ENCODE results near the gene DDX17.
"Not testable (repeated sequence)": the region's sequence is repeated elsewhere in the genome, so short reads cannot be mapped to it uniquely, and the experiment has no call there.

DDX17 gene

DNA sequence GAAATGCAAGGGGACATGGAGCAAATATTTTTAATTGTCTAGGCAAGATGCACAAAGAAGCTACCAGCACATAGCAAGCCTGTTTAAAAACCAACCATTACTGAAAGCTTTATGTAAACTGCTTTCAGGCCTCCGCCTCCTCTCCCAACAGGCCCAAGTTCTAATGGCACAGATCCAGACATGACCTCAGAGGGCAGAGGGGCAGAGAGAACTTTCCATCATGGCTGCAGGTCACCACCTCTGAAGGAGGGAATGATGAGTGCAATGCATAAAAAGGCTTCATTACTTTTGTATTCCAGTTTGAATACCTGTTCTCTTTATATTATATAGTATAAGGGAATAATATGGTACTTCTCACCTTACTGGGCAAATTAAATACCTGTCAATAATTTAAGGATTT is 15.2 kb downstream of the DDX17 start:
- DNase-seq = no peak

DNA sequence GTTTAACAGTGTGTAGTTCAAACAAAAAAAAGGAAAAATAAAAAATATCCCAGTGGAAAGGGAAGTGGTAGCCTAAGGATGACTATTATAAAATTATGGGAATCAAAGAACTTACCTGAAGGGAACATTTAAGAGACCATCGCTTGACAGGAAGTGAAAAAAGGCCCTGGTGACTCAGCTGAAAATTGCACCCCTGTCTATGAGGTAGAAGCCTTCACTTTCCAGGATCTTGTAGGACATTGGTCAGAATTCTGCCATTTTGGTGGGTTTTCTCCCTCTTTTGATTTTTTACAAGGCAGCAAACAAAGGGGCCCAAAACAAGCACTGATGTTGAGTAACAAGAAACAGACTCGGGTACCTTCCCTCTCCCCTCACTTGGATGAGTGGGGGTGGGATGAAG is 15.6 kb downstream of the DDX17 start:
- no peak for DNase-seq

DNA sequence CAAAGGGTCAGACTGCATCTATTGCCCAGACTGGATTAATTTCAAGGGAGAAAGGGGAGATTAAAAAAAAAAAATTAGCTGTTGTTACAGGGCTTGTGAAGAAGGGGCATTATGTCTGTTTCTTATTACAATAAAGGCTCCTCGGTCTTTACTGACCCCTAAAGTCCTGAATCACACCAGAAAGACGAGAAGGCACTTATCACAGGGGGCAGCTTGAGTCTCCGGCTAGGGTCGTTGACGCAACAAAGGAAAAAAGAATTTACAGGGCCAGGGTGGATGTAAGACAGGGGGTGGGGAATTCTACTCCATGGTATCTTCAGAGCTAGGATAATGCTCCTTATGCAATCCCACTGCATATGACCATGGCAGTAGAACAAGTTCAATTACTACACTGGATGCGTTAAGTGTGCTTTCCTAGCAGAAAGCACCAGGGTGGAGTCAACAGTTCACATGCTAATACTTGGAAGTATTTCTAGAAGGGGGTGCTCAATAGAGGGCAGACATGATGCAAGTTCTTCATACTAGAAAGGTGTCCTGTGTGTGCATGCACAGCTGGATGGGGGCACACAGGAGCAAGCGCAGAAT is 16.5 kb downstream of the DDX17 start:
- no peak for DNase-seq

GRCh38 chr22:38489142-38489541 is 17.0 kb downstream of the DDX17 start:
- no peak for DNase-seq

GRCh38 chr22:38487946-38488345 is 18.2 kb downstream of the DDX17 start:
- DNase-seq = no peak

GRCh38 chr22:38485783-38486182 is 20.3 kb downstream of the DDX17 start:
- DNase-seq = no peak

DNA sequence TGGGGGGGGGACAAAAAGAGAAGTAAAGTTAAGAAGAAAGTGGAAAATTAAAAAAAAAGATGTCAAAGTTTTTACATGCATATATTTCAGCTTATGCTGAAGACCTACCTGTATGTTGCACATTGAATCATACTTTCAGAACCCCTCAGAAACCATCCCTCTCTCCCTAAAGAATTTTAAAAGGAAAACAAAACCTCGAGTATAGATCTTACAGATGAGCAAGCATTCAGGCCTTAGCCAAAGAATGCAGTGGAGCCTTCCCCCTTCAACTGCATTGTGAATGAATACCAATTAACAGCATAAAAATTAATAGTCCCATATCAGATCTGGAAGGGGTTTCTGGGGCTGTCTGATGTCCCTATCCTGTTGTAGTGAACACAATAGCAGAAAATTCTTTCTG is 21.9 kb downstream of the DDX17 start:
- DNase-seq = no peak

DNA sequence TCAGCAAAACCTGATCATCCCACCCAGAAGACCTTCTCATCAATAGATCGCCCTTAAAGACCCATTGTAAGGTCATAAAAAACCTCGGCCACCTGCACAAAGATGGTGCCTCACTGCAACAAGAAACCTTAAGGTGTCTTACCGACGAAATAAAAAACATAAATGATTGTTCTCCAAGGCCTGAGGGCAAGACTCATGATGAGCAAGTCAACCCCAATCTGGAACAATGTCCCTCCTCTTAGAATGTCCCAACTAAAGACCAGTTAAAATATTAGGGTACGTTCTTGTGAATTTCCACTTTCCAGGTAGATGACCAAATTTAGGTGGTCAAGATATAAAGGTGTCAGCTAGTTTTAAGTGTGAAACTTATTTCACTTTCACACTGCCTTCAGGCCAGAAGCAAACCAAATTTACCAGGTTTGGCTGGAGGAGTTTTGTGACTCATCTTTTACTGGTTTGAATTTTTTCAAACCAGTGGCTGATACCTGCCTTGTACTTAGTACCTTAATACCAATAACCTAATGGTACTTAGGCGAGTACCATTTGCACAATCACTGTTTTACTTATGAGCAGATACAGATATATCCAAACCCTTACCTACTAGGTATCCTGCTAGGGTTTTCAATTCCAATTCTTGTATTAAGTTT is 23.3 kb downstream of the DDX17 start:
- DNase-seq = no peak

DNA sequence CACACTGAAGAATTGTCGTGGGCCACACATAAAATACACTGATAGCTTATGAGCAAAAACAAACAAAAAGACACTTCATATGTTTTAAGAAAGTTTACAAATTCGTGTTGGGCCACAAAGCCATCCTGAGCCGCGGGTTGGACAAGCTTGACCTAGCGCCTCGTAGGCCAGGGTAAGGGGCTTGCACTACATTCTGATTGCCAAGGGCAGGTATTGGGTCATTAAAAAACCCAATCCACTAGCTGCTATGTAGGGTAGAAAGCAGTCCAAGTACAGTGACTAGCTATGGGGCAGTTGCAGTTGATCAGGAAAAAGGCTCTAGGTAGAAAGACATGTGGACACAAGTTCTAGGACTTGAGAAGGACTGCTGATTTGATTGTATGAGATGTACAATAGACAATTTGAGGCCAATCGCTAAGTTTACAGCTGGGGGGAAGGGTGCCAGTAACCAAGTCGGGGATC is 24.2 kb downstream of the DDX17 start:
- no peak for DNase-seq

GRCh38 chr22:38481162-38481870 is 24.8 kb downstream of the DDX17 start:
- no peak for DNase-seq

DNA sequence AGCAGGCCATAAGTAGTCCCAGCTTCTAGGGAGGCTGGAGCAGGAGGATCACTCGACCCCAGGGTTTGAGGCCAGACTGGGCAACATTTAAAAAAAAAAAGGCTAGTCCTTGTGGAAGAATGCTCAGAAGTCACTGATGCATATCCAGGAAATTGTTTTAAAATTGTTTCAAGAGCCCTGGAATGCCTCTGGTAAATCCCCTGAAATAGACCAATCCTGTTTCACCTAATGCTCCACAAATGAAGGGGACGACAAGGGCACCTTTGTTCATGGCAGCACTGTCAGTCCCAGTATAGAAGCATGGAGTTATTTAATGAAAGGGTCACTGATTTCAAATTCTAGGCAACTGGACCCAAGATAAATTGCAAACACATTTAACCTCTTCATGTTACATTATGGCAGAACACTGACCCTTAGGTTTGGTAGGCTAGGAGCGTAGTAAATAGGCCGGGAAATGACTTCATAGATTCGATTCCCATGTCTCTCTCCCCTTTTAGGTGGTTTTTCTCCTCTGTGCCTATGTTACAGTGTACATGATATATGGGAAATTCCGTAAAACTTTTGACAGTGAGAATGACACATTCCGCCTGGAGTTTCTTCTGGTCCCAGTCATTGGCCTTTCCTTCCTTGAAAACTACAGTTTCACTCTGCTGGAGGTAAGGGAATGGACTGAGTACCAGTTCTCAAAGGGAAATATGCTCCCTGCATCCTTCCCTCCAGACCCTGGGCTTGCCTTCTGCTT is 26.8 kb downstream of the DDX17 start:
- no peak for DNase-seq

DNA sequence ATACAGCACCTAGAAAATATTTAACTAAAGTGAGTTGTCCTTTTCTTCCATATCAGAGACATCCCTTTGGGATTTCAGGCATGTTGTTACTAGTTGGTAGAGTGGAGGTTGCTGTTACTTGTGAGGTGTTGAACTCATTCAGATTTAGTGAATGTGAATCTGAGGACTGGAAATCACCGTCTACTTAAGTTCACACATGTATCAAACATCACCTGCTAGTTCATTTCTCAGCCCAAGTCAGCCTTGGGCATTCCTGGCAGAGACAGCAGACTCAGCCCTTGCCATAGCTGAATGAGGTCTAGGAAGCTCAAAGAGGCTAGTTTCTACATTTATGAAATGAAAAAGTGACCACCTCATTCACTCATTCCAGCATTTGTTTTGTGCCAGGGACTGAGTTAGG is 28.5 kb downstream of the DDX17 start:
- no peak for DNase-seq

DNA sequence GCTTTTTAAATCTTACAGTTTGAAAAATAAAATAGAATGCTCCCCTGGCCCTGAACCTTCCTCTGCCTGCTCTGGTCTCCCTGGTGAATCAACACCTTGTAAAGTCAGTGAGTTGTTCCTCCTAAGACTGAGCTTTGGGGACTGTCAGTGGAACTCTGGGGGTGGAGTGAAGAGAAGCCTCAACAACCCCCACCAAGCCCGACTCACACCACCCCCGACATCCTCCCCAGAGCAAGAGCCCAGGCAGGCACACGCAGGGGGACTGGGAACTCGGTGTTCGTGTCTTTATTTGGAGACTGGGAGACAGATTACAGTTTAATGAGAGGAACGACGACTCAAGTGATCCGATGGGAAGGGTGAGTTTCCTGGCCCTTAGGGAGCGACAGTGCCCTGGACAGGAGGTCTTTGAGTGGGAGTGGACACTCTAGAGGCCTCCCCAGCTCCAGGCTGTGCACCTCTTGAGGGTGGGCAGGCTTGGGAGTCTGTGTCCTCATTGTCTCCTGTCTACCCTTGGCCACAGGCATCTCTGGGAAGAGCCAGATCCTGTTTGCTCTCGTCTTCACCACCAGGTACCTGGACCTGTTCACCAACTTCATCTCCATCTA is 32.0 kb downstream of the DDX17 start:
- DNase-seq = no peak

DNA sequence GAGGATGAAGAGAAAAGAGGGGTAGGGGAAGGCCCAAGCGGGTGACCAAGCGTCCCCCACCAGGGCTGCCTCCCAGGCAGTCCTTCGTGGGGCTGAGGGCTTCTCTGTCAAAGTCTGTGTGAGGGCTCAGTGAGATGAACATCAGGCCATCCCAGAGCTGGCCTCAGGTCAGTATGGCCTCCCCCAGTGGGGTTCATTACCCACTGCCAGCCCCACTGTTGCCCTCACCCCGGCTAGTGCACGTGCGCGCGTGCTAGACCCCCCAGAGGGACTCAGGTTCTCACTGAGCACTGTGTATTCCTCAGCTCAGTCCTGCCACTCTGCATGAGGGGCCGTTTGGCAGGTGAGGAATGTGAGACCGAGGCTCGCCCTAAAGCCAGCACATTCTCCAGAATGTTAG is 34.9 kb downstream of the DDX17 start:
- no peak for DNase-seq

GRCh38 chr22:38470179-38470578 is 35.9 kb downstream of the DDX17 start:
- DNase-seq = not testable (repeated sequence)

- no peak for DNase-seq
Observed at GRCh38 chr22:38469306-38469781, 36.8 kb downstream of the DDX17 start.

GRCh38 chr22:38468443-38469305 is 37.4 kb downstream of the DDX17 start:
- DNase-seq = no peak

DNA sequence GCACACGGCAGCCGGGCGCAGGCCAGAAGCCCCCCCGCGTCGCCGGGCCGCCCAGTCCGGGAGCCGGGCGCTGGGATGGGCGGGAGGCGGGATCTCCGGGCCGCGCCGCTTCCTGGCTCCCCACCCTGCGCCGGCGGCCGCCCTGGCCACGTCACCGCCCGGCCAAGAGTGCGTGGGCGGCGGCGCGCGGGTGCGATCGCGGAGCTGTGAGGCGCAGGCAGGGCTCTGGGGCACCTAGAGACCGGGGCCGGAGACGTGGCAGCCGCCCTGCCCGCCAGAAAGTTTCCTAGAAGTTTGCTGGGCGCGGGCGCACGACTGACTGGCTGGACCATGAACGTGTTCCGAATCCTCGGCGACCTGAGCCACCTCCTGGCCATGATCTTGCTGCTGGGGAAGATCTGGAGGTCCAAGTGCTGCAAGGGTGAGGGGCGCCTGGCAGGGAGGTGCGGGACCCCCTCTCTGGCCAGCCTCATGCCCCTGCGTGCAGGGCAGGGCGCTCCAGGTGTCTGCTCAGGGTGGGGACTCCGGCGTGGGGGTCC is 38.1 kb downstream of the DDX17 start, which contains the start of gene KDELR3:
Gene KDELR3 (plus strand): TSS at position 193 of the 539 bp plus-strand sequence. CDS start 138 bp downstream, at position 331.
- DNase-seq = peak; percentile 59 to 67

- no peak for DNase-seq
Observed at GRCh38 chr22:38467438-38467903, 38.6 kb downstream of the DDX17 start.

GRCh38 chr22:38465673-38466490 is 40.2 kb downstream of the DDX17 start:
- DNase-seq = no peak
